ENCODE measurements around the gene WDR86.

DNA sequence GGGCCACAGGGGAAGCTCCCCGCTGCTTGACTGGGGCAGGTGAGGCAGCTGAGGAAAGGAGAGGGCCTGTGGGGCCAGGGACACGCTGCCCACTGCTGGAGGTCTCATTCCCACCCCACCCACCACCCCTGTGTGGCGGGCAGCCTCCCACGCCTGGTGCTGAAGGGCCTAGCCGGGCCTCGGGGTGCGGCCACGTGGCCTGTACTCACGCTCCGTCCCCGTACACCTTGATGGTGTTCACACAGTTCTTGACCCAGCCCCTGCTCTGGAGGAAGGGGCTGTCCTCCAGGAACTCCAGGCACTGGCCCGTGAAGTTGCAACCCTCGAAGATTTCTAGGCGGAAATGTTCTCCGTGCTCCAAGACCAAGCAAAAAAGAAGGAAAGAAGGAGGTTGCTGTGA is 26.1 kb upstream of the WDR86 start:
- no peak for TF ChIP-seq POLR2A (IDR thresholded peaks at IDR 0.05)
- TF ChIP-seq, protein P1, sequence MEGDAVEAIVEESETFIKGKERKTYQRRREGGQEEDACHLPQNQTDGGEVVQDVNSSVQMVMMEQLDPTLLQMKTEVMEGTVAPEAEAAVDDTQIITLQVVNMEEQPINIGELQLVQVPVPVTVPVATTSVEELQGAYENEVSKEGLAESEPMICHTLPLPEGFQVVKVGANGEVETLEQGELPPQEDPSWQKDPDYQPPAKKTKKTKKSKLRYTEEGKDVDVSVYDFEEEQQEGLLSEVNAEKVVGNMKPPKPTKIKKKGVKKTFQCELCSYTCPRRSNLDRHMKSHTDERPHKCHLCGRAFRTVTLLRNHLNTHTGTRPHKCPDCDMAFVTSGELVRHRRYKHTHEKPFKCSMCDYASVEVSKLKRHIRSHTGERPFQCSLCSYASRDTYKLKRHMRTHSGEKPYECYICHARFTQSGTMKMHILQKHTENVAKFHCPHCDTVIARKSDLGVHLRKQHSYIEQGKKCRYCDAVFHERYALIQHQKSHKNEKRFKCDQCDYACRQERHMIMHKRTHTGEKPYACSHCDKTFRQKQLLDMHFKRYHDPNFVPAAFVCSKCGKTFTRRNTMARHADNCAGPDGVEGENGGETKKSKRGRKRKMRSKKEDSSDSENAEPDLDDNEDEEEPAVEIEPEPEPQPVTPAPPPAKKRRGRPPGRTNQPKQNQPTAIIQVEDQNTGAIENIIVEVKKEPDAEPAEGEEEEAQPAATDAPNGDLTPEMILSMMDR (IDR thresholded peaks at IDR 0.05), result no peak
